AG08396 (cell line): ENCODE results near the gene CIART.
"Not testable (repeated sequence)": the region's sequence is repeated elsewhere in the genome, so short reads cannot be mapped to it uniquely, and the experiment has no call there.

Experiments used
- DNase-seq: peaks from one replicate; pipeline ENCODE4 v3.0.0; 2012; ENCODE audit warnings: low spot score, mixed read lengths

The CIART gene

DNA sequence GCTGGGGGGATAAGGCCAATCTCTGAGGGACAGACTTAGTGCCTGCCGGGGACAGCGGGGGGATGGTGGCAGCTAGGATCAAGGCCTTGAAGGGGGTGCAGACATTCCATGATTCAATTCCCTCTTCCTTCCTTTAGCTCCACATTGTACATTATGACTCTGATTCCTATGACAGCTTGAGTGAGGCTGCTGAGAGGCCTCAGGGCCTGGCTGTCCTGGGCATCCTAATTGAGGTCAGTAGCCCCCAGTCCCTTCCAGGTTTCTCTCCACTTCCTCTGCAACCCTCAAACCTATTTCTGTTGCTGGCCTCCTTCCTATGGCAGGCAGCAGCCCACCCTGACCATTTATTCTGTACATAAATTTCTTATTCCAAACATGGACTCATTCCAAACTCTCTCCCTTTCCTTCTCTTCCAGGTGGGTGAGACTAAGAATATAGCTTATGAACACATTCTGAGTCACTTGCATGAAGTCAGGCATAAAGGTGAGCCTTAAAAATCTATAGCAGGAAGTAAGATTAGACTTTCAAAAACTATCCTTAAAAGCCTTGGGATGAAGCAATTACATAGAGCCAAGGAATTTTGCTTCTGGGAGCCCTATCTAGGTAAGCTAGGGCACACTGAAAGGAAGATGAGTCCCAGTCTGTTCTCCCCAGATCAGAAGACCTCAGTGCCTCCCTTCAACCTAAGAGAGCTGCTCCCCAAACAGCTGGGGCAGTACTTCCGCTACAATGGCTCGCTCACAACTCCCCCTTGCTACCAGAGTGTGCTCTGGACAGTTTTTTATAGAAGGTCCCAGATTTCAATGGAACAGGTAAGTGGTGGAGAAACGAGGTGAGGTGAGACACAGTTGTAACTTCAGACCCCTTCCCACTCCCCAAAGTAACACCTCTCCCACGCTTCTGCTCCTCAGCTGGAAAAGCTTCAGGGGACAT, 19.7 kb upstream of the CIART start:
- no peak for DNase-seq

DNA sequence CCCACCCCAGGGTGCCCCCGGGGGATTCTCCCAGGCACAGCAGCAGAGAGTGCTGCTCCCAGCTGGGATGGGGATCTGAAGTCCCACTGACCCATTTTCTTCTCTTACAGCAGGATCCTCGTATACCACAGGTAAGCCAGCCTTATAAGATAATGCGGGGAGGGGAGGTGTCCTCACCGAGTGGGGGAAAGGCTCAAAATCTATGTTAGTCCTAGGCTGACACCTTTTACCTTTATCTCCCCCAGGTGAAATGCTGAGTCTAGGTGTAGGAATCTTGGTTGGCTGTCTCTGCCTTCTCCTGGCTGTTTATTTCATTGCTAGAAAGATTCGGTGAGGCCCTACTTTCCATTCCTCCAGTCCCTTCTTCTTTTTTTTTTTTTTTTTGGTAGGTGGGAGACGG, 18.8 kb upstream of the CIART start:
- no peak for DNase-seq

DNA sequence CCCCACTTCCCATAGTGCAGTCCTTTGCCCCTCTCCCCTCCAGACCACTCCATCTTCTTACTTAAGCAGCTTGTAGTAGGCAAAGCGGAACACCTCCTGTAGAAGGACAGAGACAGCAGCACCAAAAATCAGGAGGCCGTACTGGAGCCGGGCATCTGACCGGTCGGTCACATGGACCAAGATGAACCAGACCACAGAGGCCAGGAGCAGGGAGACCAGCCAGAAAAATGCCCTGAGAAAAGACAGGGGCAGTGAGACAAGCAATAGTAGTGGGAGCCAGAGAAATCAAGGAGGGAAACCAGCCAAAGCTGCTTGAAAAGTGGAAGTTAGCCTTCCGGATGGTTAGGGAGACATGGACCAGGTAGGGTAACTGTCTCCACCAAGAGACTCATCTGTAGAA, 14.5 kb upstream of the CIART start:
- DNase-seq: peak; percentile 33

DNA sequence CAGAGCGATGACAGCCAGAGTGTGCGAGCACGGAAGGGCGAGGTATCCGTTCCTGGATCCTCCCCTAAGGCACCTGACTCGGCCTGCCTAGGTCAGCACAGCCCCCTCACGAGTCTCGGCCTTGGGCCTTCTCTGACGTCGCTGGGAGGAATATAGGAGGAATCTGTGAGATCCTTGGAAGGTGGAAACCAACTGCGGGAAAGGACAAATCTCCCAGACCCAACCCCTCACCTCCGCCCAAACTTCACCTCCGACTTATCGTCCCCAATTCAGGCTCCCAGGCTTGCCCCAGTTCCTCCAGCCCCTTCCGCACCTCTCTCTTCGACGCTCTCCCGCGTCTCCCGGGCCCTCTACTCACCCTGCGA, 14.0 kb upstream of the CIART start:
- DNase-seq: peak; percentile 30

DNA sequence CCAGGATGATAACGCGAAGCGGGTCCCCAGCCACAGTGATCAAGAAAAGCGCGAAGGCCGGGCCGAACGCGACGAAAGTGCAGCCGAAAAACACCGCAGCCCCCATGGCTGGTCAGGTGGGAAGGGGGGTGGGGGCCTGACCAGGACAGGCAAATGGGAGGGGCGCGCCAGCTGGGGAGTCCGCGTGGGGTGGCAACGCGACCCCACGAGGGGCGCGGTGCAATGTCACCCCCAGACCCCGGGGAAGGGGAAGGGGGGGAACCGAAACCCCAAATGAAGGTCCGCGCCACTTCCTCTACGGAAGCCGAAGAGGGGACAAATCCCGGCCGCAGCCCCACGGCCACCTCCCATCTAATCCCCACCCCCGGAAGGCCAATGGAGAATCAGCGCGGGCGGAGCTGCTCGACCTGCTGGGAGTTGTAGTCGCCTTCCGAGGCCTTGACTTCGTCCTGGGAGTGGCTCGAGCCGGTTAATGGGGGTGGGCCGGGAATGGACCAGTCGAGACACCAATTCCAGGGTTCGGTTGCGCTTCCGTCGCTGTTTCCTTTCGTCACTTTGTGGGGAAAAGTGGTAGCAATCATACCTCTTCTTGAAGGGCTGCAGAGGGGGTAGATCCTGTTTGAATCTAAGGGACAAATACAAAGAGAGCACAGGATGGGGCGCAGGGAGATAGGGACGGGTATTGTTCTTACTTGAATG, 13.5 kb upstream of the CIART start, which contains the start of gene APH1A:
Gene APH1A (minus strand): TSS at position 312 of the 699 bp plus-strand sequence. CDS start 206 bp downstream, at position 106.
- DNase-seq: peak; percentile 97

DNA sequence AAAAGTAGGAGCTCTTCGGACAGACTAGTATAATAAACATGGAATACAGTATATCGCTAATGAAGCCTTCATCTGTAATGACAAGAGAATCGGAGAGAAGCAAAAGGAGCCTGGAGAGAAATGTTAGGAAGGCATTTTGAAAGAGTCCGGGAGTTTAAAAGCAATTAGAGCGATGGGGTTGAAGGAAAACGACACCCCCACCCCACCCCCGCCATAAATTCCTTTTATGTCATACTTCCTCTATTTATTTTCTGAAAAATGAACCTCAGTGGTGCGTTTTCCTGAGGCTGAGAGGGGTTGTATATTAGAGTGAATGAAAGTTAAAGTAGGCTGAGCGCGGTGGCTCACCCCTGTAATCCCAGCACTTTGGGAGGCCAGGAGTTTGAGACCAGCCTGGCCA, 12.9 kb upstream of the CIART start:
- no peak for DNase-seq

DNA sequence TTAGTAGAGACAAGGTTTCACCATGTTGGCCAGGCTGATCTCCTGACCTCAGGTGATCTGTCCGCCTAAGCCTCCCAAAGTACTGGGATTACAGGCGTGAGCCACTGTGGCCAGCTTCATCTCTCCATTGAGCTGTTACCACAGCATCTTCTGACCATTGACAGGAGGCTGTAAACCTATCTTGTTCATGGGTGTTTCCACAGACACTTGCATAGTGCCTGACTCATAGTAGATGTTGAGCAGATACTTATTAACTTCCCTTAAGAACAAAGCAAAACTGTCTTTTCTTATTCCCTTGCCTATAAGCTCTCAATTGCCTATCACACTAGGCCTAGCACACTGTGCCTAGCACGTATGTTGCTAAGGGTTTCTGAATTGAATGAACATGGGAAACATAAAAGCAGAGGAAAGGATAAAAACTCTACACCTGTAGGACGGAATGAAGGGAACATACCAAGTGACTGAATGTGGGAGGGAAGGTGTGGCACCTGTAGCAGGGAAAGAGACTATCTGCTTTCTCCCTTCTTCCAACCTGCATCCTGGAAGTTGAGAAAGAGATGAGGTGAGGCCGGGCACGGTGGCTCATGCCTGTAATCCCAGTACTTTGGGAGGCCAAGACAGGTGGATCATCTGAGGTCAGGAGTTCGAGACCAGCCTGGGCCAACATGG, 10.9 kb upstream of the CIART start:
- DNase-seq: no peak

DNA sequence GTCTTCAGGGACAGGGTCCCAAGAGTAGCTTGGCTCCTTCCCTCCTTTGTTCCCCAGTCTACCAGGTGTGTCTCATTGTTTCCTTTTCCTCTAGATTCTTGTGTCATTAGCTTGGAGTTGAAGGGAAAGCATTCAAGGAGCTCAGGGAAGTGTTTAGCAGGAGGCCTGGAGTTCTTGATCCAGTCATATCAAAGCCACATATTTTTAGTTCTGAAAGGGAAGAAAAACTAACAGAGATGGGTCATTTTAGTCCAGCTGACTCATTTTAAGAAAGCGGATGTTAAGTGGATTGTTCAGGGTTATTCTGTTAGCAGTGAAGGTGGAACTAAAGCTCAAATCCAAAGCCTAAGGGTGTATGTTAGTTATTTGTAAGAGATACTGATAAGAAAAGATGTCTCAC, 9.0 kb upstream of the CIART start:
- peak; percentile 28 for DNase-seq

DNA sequence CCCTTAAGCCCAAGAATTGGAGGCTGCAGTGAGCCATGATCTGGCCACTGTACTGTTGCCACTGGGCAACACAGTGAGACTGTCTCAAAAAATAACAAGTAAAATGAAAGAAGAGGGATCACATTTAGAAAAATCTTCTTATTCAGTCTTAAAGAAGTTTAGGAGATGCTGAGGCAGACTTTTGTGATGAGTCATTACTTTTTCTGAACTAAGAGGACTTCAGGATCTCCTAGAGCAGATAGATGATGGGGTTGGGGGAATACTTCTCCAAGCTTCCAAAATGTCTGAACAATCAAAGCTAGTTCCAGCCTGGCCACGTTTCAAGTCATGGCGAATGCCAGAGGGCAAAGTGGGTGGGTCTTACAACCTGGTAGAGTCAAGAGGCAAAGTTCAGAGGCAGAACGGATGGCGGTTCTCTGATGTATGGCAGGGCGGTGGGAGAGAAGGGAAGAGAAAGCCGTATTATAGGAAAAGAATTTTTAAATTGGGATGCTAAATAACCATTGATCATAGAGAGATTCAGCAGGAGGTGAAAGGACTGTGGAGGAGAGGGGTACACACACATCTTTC, 2.1 kb upstream of the CIART start:
- no peak for DNase-seq

DNA sequence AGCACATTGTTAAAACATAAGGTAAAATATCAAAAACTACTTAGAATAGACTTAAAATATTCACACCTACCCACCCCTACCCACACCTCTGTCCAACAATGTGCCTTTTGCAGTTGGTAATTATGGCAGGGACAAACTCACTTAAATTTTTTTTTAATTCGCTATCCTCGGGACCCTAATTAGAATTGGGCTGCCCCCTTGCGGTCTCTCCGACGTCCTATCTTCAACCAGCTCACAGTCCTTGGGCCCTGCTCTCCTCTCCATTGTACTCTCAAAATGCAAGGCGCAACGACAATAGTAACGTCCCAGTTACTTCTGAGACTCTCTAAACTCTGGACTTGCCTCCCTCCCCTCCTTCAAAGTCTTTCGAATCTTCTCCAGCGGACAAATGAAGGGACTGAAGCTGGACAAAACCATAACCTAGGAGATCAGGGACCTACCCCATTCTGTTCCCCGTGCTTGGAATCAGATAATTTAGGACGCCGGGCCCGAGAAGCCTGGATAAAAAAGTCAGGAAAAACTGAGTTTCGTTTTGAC, 1.1 kb upstream of the CIART start:
- DNase-seq: peak; percentile 34

DNA sequence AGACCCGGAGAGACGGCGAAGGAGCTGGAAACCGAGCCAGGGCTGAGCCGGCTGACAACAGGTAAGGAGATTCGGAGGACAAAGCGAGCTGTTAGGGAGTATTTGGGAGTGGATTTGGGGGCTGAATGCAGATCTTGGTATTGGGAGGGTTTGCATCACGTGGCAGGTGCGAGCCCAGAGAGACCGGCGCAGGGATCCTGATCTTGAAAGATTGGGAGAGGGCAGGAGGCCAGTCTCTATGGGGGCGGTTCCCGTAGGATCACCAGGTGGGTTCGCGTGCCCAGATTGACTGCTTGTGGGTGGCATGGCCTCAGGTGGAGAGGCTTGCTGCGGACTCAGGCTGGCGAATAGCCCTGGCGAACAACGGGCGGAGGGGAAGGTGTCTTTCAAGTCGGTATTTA, 204 bp downstream of the CIART start:
- DNase-seq: peak; percentile 28

DNA sequence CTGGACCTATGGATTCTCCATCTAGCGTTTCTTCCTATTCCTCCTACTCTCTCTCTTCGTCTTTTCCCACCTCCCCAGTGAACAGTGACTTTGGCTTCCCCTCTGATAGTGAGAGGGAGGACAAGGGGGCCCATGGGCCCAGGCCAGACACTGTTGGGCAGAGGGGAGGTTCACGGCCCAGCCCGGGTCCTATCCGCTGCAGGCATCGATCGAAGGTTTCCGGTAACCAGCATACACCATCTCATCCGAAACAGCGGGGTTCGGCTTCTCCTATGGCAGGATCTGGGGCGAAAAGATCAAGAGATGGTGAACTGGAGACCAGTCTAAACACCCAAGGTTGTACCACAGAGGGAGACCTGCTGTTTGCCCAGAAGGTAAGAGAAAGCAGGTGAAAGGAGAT, 906 bp downstream of the CIART start:
- DNase-seq: no peak

DNA sequence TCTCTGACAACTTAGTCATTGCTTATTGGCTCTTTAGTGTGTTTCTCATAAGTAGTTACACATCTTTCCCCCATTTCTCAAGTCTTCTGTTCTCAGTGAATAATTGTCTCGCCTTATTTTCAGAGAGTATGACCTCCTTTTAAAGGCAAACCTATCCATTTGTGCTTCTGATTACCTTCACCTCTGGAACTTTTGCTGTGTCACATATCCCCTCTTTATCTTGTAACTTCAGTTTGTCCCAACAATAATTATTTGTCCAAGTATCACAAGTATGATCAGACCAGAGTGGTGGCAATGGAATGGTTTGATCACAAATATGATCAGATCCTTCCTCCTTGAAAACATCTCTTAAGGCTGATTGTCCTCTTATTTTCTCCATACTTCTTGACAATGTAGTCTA, 6.0 kb downstream of the CIART start:
- no peak for DNase-seq

DNA sequence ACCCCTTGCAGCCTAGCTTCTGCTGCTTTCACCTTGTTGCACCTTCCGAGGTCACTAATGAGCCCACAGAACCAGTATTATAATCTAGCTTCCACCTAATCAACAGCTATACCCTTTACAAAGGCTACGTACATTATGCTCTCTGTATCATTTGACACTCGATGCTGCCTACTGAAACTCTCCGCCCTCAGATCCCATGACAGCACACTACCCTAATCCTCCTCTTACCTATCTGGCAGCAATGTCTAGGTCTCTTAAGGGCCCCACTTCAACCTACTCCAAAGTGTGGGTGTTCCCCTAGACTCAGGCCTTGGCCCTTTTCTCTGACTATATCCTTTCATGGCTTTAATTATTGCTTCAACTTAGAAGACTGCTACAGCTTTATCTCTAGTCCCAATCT, 6.5 kb downstream of the CIART start:
- no peak for DNase-seq

DNA sequence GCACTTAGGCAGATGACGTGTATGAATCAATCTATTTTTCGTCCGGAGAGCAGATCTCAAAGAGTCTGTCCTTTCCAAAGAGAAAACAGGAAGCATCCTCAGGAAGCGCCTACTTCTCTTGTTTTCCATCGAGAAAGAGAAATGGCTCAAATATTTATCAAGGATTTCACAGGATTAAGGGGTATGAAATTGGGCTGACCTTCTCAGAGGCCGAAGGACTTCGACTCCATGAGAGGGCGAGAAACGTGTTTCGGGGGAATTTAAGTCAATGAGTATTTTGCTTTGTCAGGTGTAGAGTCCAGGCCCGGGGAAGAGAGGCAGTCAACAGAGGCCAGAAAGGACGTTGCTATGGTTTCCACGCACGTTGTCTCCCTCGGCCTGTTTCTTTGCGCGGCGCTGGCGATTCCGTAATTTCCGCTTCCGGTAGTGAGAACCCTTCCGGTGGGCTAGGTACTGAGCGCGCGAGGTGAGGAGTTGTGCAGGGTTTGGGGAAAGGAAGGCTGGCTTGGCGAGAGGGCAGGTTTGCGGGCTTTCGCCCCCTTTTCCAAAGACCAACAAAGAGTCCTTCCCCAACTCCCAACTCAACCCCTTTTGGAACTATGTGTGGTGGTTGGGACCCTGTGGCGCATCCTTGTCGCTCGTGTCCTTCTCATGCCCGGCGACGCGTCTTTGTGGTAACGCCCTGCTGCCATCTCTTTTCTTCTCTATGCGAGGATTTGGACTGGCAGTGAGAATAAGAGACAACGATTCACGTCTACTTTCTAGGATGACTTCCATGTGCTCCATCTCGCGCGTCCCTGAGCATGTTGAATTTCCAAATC, 11.3 kb downstream of the CIART start, which contains the start of gene MRPS21:
Gene MRPS21 (plus strand): TSS at position 429 of the 821 bp plus-strand sequence. CDS start 506 bp downstream, outside the sequence.
- DNase-seq: peak; percentile 86

DNA sequence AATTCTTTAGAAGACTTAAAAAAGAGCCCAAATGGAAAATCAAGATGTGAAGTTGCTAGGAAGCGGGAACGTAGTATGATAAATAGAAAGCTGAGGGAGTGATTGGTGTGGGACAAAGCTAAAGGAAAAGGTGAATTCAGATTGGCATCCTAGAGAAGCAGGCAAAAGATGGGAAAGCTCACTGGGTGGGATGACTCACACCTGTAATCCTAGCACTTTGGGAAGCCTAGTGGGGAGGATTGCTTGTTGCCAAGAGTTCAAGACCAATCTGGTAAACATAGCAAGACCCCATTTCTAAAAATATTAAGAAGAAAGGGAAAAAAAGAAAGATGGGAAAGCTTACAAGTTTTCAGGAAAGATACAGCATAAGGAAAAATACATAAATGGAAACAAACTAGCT, 13.1 kb downstream of the CIART start:
- DNase-seq: no peak

DNA sequence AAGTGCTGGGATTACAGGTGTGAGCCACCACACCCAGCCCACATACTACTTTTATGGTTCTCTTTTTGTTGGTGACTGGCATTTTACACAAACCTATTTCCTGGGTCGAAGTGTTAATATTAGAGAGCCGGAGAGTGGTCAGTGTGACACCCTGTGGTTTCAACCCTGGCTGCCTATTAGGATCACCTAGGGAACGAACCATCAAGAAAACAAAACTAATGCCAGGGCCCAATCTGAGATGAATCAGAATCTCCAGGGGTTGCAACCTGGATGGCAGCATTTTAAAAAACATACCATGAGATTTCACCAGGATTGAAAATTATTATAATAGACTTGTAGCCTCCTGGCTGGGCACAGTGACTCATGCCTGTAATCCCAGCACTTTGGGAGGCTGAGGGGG, 17.4 kb downstream of the CIART start:
- no peak for DNase-seq

DNA sequence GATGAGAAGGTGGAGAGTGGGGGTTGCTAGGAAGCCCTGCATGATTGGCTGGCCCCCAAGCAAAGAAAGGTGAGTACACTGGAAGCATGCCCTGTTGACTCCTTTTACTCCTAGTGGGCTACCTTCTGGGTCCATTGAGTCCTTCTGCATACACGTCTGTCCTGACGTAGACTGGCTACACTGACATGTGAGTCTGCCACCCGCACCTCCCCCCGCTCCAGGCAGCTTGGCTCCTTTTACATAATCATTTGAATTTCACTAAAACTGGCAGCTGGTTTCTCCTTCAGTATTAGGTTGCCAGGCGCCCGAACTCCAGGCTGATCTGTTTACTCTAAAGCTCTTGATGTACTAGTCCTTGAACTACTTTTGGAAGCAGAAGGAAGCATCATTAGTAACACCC, 20.0 kb downstream of the CIART start:
- DNase-seq: no peak

DNA sequence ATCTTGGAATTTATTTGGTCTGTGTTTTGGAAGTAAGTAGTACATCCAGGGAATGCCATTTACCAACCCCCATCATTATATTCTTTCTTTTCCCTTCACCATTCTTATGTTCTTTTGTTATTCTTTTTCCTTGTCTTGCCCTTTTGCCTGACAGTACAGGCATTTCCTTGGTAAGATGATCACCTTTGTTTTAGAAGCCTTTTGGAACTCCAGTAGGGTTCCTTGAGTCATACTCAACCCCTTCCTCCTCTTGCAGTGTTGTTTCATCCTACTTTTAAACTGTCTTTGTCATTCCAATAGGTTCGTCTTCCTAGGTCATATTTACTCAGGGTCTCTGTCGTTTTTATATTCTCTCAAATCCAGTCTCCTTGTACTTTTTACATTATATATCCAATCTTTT, 20.5 kb downstream of the CIART start:
- no peak for DNase-seq

DNA sequence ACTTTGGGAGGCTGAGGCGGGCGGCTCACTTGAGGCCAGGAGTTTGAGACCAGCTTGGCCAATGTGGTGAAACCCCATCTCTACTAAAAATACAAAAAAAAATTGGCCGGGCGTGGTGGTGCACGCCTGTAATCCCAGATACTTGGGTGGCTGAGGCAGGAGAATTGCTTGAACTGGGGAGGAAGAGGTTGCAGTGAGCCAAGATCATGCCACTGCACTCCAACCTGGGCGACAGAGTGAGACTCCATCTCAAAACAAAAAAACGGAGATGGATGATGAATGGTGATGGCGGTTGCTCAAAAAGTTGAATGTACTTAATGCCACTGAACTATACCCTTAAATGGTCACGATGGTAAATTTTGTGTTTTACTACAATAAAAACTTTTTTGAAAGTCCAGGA, 26.2 kb downstream of the CIART start:
- DNase-seq: not testable (repeated sequence)
